Smooth muscle cell (in vitro differentiated cells): ENCODE data around the gene CYSRT1. TPM values are rescaled to one million over a fixed set of nuclear protein-coding genes. Genes with fewer than 3 reads are reported as not detected.

Source experiments
- DNase-seq: peaks from one replicate; lab custom pipeline; 2025; ENCODE audit not compliant: unreplicated experiment; lab: John Stamatoyannopoulos, UW
- H2AFZ ChIP-seq: fragments of 200-600 bp; sonication (generic); 2 replicates; pipeline ENCODE4 v1.6.0; 2016; ENCODE audit warnings: antibody characterized with exemption, low read depth, mild to moderate bottlenecking
- H3F3A ChIP-seq: fragments of 200-600 bp; sonication (generic); 2 replicates; pipeline ENCODE4 v1.6.0; 2017; ENCODE audit warnings: antibody characterized with exemption, low read depth
- H3K27ac ChIP-seq: fragments of 200-600 bp; sonication (generic); 2 replicates; pipeline ENCODE4 v1.5.1; 2016; ENCODE audit warnings: low read depth, mild to moderate bottlenecking
- H3K27me3 ChIP-seq: fragments of 200-600 bp; sonication (generic); 2 replicates; pipeline ENCODE4 v1.6.1; 2016; ENCODE audit warnings: low read depth, mild to moderate bottlenecking
- H3K36me3 ChIP-seq: fragments of 200-600 bp; sonication (generic); 2 replicates; pipeline ENCODE4 v1.5.1; 2016; ENCODE audit warnings: low read depth
- H3K4me1 ChIP-seq: fragments of 200-600 bp; sonication (generic); 2 replicates; pipeline ENCODE4 v1.5.1; 2016; ENCODE audit warnings: low read depth
- H3K4me2 ChIP-seq: fragments of 200-600 bp; sonication (generic); 2 replicates; pipeline ENCODE4 v1.6.0; 2016; ENCODE audit warnings: mild to moderate bottlenecking
- H3K4me3 ChIP-seq: fragments of 200-600 bp; sonication (generic); 2 replicates; pipeline ENCODE4 v1.5.1; 2016; ENCODE audit warnings: mild to moderate bottlenecking
- H3K79me2 ChIP-seq: fragments of 200-600 bp; sonication (generic); 2 replicates; pipeline ENCODE4 v1.6.0; 2016; ENCODE audit warnings: low read depth, mild to moderate bottlenecking
- H3K9ac ChIP-seq: fragments of 200-600 bp; sonication (generic); 2 replicates; pipeline ENCODE4 v1.6.0; 2016; ENCODE audit warnings: low read depth
- H3K9me3 ChIP-seq: fragments of 200-600 bp; sonication (generic); replicated peaks from 2 replicates; pipeline ENCODE4 v1.5.1; 2016; ENCODE audit warnings: low read depth
- H4K20me1 ChIP-seq: fragments of 200-600 bp; sonication (generic); 2 replicates; pipeline ENCODE4 v1.6.0; 2016; ENCODE audit warnings: low read depth
- WGBS: methylation state at CpG from one replicate; pipeline ENCODE4 v1.1.7; 2016; ENCODE audit warnings: low lambda C conversion rate; 5-methylcytosine and 5-hydroxymethylcytosine counted together
- polyA plus RNA-seq: library from polyadenylated mRNA; unstranded; fragments of >200 nt; fragmentation: Nextera tagmentation; extraction: Ambion mirVana; gene quantifications from 2 replicates; pipeline ENCODE4 v1.2.1, GENCODE V29; 2016
- total RNA-seq: library from RNA; depleted of rRNA; stranded (reverse); fragments of >200 nt; gene quantifications from 2 replicates; pipeline ENCODE4 v1.2.3, GENCODE V29; 2014
- TF ChIP-seq, protein P1 (sequence below): fragments of 200-600 bp; sonication (generic); IDR thresholded peaks from 2 replicates; pipeline ENCODE4 v1.5.1; 2017; ENCODE audit warnings: borderline replicate concordance, mild to moderate bottlenecking, antibody characterized with exemption; ENCODE audit not compliant: insufficient read depth, poor library complexity, severe bottlenecking

The CYSRT1 gene
- total and polyA plus RNA-seq, 2 experiments from 2014 or later = 2.3 to 2.4 TPM

DNA sequence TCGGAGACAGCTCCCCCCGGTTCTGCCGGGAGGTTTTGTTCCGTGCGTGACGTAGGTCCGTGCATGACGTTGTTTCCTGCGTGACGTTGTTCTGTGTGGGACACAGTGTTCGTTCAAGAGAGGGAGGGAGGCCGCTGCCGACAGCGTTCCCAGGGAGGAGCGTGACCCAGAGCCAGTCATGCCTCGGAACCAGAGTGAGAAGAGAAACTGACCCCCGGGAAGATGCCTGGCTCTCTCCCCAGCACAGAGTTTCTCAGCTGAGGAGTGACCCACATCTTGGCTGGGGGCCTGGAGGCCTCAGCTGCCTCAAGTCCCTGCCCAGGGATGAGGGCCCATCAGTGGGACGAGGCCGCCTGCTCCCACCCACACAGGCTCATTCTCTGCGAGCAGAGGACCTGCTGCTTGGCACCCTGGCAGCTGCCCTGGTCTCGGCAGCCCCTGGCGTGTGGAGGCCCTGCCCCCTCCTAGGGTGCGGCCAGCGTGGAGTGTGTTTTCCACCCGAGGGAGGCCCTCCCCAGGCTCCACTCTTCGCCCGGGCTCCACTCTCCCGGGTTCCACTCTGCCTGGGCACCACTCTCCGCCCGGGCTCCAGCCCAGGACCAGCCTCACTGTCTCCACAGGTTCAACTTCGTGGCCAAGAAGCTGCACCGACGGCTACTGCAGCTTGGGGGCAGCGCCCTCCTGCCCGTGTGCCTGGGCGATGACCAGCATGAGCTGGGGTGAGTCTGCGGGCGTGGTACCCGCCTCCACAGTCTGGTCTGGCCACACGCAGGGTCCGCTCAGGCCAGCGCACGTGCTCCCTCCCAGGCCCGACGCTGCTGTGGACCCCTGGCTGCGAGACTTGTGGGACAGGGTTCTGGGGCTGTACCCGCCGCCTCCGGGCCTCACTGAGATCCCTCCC lies 11.6 kb upstream of the CYSRT1 start:
- H3F3A ChIP-seq = no peaks in the 10 kb centered on the region
- no peaks in the 10 kb centered on the region for H3K79me2 ChIP-seq
- H3K36me3 ChIP-seq = no peaks in the 10 kb centered on the region
- no peak for DNase-seq
- WGBS = 97% methylated on average over 43 of the region's 49 CpGs
- no peaks in the 10 kb centered on the region for H3K9me3 ChIP-seq
- no peaks in the 10 kb centered on the region for H3K4me1 ChIP-seq
- no peaks in the 10 kb centered on the region for H4K20me1 ChIP-seq
- TF ChIP-seq, protein P1, sequence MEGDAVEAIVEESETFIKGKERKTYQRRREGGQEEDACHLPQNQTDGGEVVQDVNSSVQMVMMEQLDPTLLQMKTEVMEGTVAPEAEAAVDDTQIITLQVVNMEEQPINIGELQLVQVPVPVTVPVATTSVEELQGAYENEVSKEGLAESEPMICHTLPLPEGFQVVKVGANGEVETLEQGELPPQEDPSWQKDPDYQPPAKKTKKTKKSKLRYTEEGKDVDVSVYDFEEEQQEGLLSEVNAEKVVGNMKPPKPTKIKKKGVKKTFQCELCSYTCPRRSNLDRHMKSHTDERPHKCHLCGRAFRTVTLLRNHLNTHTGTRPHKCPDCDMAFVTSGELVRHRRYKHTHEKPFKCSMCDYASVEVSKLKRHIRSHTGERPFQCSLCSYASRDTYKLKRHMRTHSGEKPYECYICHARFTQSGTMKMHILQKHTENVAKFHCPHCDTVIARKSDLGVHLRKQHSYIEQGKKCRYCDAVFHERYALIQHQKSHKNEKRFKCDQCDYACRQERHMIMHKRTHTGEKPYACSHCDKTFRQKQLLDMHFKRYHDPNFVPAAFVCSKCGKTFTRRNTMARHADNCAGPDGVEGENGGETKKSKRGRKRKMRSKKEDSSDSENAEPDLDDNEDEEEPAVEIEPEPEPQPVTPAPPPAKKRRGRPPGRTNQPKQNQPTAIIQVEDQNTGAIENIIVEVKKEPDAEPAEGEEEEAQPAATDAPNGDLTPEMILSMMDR = no peak
- no peaks in the 10 kb centered on the region for H3K27me3 ChIP-seq
- no peak overlapping the region for H2AFZ ChIP-seq
- no peak overlapping the region for H3K4me2 ChIP-seq
- no peak overlapping the region for H3K27ac ChIP-seq
- no peak overlapping the region for H3K9ac ChIP-seq
- no peak overlapping the region for H3K4me3 ChIP-seq

DNA sequence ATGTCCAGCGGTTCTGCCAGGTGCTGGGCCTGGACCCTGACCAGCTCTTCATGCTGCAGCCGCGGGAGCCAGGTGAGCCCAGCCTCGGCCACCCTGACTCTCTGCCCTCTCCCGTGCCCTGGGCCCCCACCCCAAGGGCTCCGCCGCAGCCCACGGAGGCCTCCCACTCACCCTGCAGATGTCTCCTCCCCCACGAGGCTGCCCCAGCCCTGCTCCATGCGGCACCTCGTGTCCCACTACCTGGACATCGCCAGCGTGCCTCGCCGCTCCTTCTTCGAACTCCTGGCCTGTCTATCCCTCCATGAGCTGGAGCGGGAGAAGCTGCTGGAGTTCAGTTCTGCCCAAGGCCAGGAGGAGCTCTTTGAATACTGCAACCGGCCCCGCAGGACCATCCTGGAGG lies 10.4 kb upstream of the CYSRT1 start:
- Histone ChIP-seq H3K4me3 (no peak overlapping the region), H3K9ac (no peak overlapping the region), H3K4me1 (no peaks in the 10 kb centered on the region), H3F3A (no peaks in the 10 kb centered on the region), H3K27ac (no peak overlapping the region), H3K9me3 (no peaks in the 10 kb centered on the region), H2AFZ (no peak overlapping the region), H3K4me2 (no peak overlapping the region), H3K79me2 (no peaks in the 10 kb centered on the region), H3K27me3 (no peaks in the 10 kb centered on the region), H3K36me3 (no peaks in the 10 kb centered on the region), H4K20me1 (no peaks in the 10 kb centered on the region)
- WGBS = 98% methylated on average over 16 of the region's 19 CpGs
- no peak for DNase-seq
- TF ChIP-seq, protein P1 = no peak

DNA sequence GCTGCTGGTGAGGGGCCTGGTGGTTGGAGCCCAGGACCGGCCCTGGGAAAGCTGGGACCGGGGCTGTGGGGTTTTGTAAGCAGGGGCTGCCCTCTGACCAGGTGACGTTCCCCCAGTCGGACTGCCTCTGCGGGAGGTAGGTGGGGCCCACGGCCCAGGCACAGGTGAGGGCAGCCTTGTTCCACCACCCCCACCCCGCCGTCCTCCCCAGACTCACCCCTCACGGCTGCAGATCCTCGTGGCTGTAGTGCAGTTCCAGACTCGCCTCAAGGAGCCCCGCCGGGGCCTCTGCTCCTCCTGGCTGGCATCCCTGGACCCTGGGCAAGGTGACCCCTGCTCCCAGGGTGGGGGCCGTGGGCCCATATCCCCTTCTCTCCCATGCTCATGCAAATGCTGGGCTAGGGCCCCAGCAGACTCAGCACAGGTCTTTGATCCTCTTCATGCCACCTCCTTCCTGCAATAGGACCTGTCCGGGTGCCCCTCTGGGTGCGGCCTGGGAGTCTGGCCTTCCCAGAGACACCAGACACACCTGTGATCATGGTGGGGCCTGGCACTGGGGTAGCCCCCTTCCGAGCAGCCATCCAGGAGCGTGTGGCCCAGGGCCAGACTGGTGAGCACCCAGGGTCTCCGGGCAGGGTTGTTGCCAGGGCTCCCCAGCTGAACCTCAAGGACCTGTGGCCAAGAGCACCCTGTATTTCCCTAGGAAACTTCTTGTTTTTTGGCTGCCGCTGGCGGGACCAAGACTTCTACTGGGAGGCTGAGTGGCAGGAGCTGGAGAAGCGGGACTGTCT lies 9.6 kb upstream of the CYSRT1 start:
- Histone ChIP-seq H3K27ac (no peak overlapping the region), H3K36me3 (no peaks in the 10 kb centered on the region), H3K9me3 (no peaks in the 10 kb centered on the region), H2AFZ (no peak overlapping the region), H3F3A (no peaks in the 10 kb centered on the region), H3K4me3 (no peak overlapping the region), H3K27me3 (no peaks in the 10 kb centered on the region), H3K4me1 (no peaks in the 10 kb centered on the region), H3K4me2 (no peak overlapping the region), H3K9ac (no peak overlapping the region), H3K79me2 (no peaks in the 10 kb centered on the region), H4K20me1 (no peaks in the 10 kb centered on the region)
- TF ChIP-seq, protein P1 = no peak
- 97% methylated on average over 22 of the region's 22 CpGs for WGBS
- no peak for DNase-seq
